HG03575 (cell line): ENCODE data around the gene C16orf74.

Experiments
- ATAC-seq: cut with Tn5 transposase; IDR thresholded peaks from one replicate; pipeline ENCODE4 v1.9.1; 2021; ENCODE audit not compliant: unreplicated experiment, insufficient number of reproducible peaks, low FRiP score; ENCODE audit errors: extremely low read depth

C16orf74 gene

DNA sequence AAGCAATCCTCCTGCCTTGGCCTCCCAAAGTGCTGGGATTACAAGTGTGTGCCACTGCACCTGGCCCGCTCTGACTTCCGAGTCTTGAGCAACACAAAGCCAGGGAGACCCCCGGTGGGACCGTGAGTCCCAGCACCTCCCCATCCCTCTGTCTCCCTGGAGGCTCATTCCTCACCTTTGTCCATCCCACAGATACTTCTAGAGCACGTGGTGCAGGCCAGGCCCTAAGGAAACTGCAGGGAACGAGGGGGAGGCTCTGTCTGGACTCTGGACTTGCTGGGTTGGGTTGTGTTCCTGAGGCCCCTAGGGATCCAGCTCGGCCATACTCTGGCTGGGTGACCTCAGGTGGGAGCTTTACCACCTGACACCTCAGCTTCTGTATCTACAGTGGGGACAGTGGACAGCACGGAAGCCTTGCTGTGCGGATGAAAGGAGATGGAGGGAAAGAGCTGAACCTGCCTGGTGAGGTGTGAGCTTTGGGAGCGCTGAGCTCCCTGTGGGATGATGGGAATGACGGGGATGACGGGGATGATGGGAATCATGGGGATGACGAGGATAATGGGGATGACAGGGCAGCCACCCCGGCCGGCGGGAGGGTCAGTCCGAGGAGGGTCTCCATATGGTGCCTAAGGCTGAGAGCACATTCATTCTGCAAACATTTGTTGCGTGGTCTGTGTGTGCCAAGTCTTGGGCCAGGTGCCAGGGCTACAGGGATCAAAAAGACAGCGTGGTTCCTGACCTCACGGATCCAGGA, 26.6 kb downstream of the C16orf74 start:
- no peak for ATAC-seq

DNA sequence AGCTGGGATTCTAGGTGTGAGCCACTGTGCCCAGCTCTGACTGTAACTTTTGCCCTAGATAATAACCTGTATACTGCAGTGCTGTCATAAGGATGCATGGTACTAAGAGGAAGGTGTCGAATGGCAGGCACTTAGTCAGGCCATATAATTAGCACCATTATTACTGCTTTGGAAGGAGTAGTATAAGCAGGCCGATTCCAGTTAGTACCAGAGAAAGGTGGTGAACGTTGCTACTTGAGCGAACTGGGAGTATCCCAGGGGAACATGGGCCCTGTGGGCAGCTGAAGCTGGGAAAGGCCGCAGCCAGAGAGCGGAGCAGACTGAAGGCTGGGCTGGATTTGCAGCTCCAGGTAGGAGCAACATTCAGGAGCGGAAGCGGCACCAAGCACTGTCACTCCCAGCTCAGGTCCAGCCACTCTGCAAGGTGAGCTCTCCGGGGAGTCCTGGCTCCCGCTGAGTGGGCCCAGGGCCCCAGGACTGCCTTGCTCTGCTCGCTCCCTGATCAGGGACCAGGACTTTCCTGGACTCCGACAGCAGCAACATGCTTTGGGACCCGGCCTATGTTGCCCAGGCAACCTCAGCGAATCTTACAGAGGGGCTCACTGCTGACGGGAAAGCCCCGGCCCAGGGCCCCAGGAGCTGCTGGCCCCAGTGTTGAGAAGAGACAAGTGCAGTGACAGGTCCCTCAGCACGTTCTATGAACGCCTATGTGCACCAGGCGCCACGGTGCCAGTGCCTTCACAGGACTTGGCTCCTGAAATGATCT, 28.6 kb downstream of the C16orf74 start:
- no peak for ATAC-seq

DNA sequence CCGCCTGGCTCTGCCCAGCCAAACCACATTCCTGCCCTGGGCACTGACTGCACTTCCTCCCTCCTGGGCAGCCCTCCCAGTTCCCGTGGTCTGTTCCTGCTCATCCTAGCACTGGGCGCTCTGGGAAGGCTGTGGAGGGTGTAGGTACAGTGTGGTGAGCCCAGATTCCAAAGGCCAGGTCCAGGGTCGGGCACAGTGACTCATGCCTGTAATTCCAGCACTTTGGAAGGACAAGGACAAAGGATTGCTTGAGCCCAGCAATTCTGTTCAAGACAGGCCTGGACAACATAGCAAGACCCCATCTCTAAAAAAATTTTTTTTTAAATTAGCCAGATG, 30.6 kb downstream of the C16orf74 start:
- ATAC-seq = no peak

DNA sequence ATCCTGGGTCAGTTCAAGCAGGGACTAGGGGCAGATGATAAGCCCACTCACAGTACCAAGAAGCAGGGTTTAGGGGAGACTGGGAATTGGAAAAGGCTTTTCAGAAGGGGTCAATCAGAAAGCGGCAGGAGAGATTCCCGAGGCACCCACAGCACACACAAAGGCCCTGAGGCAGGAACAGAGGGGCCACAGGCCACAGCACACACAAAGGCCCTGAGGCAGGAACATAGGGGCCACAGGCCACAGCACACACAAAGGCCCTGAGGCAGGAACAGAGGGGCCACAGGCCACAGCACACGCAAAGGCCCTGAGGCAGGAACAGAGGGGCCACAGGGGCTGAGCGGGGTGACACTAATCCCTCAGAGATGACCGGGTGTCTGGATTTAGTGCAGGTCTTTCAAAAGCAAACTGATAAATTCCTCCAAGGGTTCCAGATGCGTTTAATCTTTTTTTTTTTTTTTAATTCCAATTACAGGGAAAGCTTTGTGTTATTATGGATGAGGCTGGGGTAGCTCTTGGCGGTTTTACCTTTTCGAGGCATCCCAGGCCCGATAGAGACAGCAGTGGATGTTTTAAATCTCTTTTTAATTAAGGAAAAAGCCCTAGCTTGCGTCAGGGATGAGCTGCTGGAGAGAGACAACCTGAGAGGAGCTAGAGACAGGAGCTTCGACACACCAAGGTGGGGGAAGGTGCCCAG, 31.1 kb downstream of the C16orf74 start:
- ATAC-seq = no peak

DNA sequence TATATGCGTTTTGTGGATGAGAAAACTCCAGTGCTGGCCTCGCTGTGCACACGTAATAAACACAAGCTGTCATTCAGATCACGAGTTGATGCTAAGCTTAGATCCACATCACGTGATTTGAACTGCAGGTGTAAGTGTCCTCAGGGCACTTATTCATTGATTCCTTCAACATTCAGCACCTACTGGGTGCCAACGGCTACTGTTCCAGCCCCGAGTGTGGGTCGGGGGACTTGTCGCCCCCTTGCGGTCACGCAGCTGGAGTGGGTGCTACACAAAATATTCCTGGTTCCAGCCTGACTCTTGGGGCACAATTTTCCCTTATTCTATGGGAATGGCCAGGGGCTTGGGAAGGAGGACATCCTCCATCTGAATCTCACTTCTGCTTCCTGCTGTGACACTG, 32.2 kb downstream of the C16orf74 start:
- ATAC-seq = no peak

DNA sequence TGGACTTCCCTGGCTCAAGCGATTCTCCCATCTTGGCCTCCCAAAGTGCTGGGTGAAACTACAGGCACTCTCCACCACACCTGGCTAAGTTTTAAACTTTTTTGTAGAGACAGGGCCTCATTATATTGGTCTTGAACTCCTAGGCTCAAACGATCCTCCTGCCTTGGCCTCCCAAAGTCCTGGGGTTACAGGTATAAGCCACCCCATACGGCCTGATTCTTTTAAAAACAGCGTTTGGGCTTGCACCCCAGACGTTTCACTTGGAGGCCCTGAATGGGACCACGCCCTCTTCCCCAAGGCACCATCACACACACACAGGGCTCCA, 32.8 kb downstream of the C16orf74 start:
- ATAC-seq = no peak

DNA sequence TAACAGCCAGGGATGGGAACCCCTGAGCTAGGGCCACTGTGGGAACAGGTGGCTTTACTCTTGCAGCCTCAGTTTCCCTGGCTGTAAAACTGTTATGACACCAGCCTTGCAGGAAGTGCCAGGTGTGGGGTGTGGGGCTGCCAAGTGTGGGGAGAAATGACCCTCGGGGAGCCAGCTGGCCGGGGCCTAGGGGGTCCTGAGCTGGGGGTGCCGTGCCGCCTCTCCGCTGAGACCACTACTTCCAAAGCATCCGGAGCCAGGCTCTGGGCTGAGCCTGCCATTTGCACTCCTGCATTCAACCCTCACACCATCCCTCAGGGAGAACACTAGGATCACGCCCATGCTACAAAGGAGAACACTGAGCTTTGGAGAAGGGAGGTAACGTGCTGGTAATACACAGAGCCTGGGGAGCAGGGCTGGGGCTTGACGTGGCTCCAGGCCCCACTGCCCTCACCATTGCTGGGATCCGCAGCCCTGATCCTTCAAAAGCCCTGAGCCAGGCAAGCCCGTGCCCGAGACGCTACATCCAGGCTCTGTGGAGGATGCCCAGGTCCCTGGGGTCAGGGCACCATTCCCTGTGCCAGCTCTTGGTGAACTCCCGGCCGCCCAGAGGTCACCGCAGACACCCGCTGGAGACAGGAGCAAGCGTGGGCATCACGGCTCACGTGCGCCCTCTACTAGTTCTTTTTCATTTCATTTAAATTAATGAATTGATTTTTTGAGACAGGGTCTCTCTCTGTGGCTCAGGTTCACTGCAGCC, 33.3 kb downstream of the C16orf74 start:
- no peak for ATAC-seq

DNA sequence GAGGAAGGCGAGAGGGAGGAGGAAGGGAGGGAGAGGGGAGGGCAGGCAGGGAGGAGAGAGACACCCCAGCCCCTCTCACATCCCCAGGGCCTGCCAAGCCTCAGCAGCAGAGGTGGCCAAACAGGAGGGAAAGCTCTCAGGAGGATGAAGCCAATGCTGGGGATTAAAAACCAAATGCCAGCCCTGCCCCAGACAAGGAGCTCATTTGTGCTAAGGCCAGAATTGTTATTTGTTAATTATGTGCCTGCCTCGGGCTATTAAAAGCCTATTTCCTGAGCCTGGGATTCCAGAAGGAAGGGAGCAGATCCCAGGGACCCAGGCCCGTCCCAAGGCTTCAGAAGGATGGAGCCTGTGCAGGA, 34.2 kb downstream of the C16orf74 start:
- no peak for ATAC-seq

DNA sequence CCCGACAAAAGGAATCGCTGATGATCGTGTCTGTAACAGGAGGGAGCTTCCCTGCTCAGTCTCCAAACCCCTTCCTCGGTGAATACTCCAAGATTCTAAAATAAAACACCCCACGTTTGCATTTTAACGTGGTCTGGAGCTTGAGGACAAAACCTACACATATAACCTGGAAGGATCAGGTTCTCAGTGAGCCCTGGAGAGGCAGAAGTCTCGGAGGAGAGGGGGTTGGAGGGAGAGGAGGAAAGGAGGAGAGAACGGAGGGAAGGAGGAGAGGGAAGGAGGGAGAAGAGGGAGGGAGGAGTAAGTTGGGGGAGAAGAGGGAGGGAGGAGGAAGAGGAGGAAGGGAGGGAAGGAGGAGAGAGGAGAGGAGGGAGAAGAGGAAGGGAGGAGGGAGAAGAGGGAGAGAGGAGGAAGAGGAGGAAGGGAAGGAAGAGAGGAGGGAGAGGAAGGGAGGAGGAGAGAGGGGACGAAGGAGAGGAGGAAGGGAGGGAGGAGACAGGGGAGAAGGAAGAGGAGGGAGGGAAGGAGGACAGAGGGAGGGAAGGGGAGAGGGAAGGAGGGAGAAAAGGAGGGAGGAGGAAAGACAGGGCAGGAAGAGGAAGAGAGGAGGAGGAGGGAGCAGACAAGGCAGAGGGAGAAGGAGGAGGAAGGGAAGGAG, 34.7 kb downstream of the C16orf74 start:
- ATAC-seq = no peak

DNA sequence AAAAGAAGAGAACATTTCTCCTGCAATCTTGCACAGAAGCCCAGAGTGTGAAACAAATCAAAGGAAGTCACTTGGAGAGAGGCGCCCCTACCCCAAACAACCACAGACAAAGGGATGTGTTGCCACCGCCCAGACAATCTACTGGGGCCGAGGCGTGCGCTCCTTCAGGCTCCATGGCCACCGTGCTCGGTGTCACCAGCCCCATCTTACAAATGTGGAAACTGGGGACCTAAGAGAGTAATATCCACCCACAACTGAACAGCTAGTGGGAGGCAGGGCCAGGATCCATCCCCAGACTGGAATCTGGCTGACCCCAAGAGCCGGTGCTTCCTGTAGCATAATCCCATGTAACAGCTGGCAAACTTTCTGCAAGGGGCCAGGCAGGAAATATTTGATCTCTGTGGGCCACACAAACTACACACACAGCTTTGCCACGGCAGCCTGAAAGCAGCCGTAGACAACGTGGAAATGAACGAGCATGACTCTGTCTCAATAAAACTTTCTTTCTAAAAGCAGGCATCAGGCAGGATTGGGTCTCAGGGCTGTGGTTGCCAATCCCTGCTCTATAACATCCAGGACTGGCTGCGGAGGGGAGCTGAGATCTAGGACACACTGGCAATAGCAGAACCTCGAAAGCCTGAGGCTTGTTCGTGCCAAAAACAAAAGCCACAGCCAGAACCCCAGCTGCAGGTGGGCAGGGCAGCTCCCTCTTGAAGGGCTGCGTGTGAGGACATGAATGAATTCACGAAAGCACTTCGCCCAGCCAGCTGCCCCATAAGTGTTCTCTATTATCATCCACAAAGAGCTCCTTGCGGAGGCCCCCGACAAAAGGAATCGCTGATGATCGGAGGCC, 35.5 kb downstream of the C16orf74 start:
- ATAC-seq = no peak

DNA sequence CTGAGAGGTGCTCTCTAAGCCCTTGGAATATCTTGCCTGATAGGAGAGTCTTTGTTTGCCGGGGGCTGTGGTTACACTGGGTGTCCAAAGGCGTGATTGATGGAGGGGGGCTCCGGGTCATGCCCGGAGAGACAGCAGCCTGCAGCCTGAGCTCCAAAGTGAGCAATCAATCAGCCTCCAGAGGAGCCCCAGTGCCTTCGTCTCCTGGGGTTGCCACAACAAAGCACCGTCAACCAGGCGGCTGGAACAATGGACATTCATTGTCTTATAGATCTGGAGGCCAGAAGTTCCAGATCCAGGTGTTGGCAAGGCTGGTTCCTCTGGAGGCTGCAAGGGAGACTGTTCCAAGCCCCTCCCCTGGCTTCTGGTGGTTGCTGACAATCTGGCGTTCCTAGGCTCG, 38.1 kb downstream of the C16orf74 start:
- no peak for ATAC-seq

DNA sequence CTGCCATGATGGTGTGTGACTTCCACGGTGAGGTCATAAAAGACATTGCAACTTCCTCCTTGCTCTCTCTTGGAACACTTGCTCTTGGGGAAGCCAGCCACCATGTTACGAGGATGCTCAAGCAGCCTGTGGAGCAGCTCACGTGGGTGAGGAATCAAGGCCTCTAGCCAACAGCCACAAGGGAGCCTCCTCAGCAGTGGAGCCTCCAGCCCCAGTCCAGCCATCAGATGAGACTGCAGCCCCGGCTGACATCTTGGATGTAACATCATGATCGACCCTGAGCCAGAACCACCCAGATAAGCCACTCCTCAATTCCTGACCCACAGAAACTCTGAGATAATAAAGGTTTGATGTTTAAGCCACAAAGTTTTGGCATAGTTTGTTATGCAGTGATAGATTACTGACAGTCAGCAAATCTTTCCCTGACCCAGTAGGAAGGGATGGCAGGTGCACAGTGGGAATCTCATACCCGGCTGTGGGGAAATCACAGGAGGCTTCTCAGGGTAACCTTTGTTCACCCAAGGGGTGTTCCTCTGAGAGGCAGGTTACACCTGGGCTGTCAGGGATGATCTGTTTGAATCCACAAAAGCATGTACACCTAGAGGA, 38.8 kb downstream of the C16orf74 start:
- no peak for ATAC-seq

DNA sequence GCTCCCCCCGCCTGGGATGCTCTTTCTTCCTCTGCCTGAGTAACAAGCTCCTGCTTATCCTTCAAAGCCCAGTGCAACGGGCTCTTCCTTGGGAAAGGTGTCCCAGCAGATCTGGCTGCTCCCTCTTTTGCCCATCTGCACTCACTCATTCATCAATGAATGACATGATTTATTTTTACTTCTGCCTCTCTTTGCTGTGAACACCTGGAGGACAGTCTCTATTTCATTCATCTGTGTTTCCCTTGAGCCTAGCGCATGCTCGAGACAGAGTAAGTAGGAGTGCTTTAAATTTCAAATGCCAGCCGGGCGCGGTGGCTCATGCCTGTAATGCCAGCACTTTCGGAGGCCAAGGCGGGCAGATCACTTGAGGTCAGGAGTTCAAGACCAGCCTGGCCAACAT, 40.2 kb downstream of the C16orf74 start:
- no peak for ATAC-seq

DNA sequence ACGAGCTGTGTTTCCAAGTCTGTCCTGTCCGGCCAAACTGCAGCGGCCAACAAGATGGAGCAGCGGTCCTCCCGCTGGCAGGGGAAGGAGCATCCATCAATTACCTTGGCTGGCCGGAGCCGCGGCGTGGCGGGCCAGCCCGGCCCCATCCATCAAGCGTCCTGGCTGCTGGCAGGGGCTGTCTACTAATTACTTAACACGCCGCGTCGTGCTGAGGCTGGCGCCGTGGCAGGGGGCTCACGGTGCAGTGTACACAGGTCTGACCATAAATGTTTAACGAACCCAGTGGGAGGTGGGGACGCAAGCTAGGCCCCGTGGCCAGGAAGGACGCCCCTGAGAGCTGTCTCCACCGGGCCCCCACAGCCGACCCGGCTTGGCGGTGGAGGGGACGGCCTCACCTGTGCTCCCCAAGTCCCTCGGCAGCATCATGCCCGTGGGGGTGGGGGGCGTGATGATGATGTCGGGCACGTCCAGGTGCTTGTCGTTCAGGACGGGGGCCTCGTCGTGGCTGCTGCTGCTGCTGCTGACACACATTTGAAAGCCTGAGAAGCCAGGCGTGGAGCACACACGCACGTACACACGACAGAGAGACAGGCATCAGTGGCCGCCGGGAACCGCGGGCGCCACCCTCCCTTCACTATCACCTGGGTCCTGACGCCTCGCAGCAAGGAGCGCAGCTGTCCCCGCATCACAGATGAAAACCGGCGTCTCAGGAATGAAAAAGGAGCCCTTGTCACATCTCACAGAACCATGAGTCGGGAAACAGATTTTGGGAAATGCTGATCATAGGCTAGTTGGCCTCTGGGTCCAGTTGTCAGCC, 40.9 kb downstream of the C16orf74 start:
- no peak for ATAC-seq

DNA sequence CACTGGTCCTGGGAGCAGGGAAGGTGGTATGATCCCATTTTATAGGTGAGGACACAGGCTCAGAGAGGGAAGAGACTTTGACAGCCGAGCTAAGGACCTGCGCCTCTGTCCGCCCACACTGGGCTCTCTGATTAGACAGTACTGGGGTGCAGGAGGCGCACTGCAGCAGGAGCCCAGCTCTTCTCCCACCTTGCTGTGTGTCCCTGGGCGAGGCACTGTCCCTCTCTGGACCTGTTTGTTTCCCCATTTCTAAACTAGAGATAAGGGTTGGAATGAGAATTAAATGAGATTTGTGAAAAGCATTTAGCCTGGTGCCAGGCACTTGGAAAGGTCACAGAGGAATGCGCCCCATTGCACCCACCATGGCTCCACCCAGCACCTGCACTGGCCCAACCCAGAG, 42.6 kb downstream of the C16orf74 start:
- no peak for ATAC-seq

DNA sequence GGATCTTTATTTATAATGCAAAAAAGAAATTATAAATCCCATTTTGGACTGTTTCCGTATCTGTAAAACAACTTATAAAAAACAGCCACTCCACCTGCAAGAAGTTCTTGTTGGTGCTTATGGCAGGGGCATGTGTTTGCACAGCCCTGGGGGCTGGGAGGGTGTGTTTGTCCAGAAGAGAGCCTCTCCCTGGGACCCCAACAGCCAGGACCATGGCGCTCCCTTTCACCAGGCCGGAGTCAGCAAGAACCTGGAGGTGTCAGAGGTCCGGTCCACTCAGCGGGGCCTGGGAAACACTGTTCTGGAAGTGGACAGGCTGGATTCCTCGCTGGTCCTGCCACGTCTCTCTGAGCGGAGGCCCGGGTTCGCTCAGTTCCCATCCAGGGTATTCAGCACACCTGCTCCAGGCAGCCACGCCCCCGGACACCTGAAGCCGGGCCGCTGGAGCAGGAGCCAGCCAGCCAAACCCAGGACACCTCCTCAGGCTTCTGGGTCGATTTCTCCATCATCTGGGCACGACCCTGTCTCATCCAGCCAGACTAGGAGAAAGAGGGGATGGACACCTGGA, 43.3 kb downstream of the C16orf74 start:
- ATAC-seq = no peak

DNA sequence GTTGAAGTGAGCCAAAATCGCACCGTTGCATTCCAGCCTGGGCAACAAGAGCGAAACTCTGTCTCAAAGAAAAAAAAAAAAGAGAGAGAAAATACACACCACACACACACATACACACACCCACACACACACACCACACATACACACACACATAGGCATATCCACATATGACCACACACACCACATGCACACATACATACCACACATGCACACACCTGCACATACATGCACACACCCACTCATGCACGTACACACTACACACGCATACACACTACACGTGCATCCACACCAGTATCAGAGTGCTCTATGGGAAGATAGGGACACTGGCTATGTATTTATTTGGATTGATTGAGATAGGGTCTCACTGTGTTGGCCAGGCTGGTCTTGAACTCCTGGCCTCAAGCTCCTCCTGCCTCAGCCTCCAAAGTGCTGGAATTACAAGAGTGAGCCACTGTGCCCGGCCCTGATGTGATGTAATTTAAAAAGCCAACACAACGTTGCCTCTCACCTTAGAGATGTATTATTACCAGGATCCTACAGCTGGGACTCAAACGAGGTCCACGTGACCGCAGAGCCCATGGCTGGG, 44.4 kb downstream of the C16orf74 start:
- no peak for ATAC-seq
